IPS-15b (cell line): ENCODE measurements around the gene FLT3.

Experiments used
- H3K27me3 ChIP-seq: one replicate; pipeline ENCODE4 v1.6.1; 2013; ENCODE audit warnings: low read length; ENCODE audit not compliant: control insufficient read depth, insufficient read depth
- H3K36me3 ChIP-seq: one replicate; pipeline ENCODE4 v1.6.1; 2013; ENCODE audit warnings: low read length; ENCODE audit not compliant: control insufficient read depth, insufficient read depth
- H3K4me1 ChIP-seq: one replicate; pipeline ENCODE4 v1.6.1; 2013; ENCODE audit warnings: mild to moderate bottlenecking, low read length; ENCODE audit not compliant: control insufficient read depth, insufficient read depth
- H3K4me3 ChIP-seq: one replicate; pipeline ENCODE4 v1.5.1; 2013; ENCODE audit warnings: low read depth, low read length
- H3K9ac ChIP-seq: one replicate; pipeline ENCODE4 v1.6.1; 2013; ENCODE audit warnings: low read depth, mild to moderate bottlenecking, low read length
- H3K9me3 ChIP-seq: one replicate; pipeline ENCODE4 v1.6.1; 2013; ENCODE audit warnings: mild to moderate bottlenecking, low read length; ENCODE audit not compliant: control insufficient read depth, insufficient read depth

Gene FLT3

GRCh38 chr13:28055357-28055756 is 45.0 kb downstream of the FLT3 start:
- no peaks in the 10 kb centered on the region for H3K27me3 ChIP-seq
- H3K9ac ChIP-seq = no peak overlapping the region
- no peak overlapping the region for H3K4me3 ChIP-seq
- H3K9me3 ChIP-seq = no peaks in the 10 kb centered on the region
- H3K4me1 ChIP-seq = peaks cover 13% of the 10 kb centered on the region
- H3K36me3 ChIP-seq = no peaks in the 10 kb centered on the region

DNA sequence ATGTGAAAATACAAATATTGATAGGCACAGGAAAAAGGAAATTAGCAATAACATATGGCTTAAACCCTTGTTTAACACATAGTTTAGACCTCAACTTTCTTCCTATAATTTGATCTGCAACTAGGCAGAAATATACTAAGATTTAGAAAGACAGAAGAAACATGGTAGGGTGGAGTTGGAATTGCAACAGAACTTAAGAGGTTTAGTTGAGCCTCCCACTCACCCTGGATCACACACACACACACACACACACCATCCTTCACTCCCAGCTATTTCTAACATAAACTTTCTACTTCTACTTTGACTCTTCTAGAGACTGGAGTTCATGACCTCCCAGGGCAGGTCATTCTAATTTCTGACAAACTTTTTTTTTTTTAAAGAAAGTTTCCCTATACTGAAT is 47.4 kb downstream of the FLT3 start:
- Histone ChIP-seq H3K9ac (no peak overlapping the region), H3K4me1 (peaks cover 28% of the 10 kb centered on the region), H3K36me3 (no peaks in the 10 kb centered on the region), H3K9me3 (no peaks in the 10 kb centered on the region), H3K4me3 (no peak overlapping the region), H3K27me3 (no peaks in the 10 kb centered on the region)

DNA sequence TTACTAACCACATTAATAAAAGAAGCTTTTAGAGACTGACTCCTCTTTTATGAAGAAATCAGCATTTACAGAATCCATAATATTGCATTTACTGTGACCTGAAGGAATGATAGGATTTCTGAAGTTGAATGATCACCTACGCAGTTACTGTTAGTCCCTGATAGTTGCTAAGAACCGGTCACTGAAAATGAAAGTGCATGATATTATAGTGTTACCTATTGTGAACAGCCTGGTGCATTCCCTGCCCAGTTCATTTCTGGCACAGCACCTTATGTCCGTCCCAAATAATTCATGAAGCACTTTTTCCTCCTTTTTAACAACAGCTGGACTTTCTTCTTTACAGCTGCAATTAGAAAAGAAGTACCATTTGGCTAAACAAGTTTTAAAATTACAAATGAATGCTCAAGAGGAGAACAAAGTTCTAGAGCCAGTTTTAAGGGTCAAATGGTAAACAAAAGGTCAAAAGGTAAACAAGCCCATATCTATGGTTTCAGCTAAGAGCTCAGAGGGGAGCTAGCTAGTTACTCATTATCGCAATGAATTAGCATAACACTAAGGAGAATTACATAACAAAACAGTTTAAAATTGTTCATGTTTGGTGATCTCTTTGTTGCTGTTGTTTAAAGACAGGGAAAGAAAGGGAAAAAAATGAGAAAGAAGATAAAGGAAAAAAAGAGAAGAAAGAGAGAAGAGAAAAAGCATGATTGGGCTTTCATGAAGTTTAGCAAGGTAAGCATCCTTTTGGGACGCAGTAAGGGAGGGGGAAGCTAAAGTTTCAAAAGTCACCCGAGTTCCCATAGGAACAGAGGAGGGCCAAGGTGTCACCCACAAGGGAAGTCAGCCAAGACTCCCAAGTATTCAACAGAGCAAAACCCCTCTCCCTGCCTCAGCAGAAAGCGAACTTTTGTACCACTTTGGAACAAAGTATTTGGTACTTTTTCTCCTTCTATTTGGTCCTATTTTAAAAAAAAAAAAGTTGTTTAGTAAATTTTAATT is 50.2 kb downstream of the FLT3 start:
- Histone ChIP-seq H3K4me3 (no peak overlapping the region), H3K9ac (no peak overlapping the region)

DNA sequence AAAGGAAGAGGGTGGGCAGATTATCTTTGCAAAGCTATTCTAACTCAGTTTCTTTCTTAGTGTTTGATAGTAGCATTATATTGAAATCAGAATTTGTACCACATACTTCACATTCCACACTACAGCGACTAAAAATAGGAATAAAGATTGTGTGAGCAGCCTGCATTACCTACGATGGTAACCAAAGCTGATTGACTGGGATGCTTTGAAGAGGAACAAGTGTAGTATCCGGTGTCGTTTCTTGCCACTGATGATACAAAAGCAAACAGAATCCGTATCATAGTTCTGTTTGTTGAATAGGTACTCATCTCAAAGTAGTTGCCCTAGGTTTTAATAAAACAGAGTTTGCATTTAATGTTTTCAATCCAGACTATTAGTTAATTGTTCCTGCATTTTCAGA is 51.2 kb downstream of the FLT3 start:
- Histone ChIP-seq H3K9ac (no peak overlapping the region), H3K27me3 (no peaks in the 10 kb centered on the region), H3K9me3 (no peaks in the 10 kb centered on the region), H3K4me1 (peaks cover 22% of the 10 kb centered on the region), H3K36me3 (no peaks in the 10 kb centered on the region), H3K4me3 (no peak overlapping the region)

More for the DNA sequence above, 50.2 kb downstream of the FLT3 start:
- H3K4me1 ChIP-seq = peaks cover 22% of the 10 kb centered on the region
- H3K36me3 ChIP-seq = no peaks in the 10 kb centered on the region
- H3K9me3 ChIP-seq = no peaks in the 10 kb centered on the region
- no peaks in the 10 kb centered on the region for H3K27me3 ChIP-seq

GRCh38 chr13:28048768-28049167 is 51.6 kb downstream of the FLT3 start:
- H3K27me3 ChIP-seq = no peaks in the 10 kb centered on the region
- no peaks in the 10 kb centered on the region for H3K9me3 ChIP-seq
- no peak overlapping the region for H3K9ac ChIP-seq
- H3K36me3 ChIP-seq = no peaks in the 10 kb centered on the region
- H3K4me3 ChIP-seq = no peak overlapping the region
- peaks cover 22% of the 10 kb centered on the region for H3K4me1 ChIP-seq

GRCh38 chr13:28047757-28048388 is 52.5 kb downstream of the FLT3 start:
- no peak overlapping the region for H3K4me3 ChIP-seq
- H3K9ac ChIP-seq = no peak overlapping the region
- peaks cover 22% of the 10 kb centered on the region for H3K4me1 ChIP-seq
- no peaks in the 10 kb centered on the region for H3K27me3 ChIP-seq
- H3K9me3 ChIP-seq = no peaks in the 10 kb centered on the region
- no peaks in the 10 kb centered on the region for H3K36me3 ChIP-seq

DNA sequence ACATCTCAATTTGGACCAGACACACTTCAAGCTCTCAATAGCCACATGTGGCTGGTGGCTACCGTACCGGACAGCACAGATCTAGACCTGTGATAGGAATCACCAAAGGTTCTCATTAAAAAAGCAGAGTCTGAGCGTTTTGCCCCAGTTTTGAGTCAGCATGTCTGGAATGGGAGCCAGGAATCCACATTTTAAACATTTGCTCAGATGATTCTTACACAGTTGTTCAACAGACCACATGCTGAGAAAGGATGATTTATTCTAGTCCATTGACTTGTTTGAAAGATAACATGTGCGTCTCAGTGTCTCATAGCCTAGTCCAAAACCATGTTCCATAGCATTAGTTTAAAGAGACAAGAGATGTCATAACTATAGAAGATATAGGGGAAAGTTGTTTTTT is 53.4 kb downstream of the FLT3 start:
- Histone ChIP-seq H3K9ac (no peak overlapping the region), H3K9me3 (no peaks in the 10 kb centered on the region), H3K4me3 (no peak overlapping the region), H3K36me3 (no peaks in the 10 kb centered on the region), H3K4me1 (peaks cover 22% of the 10 kb centered on the region), H3K27me3 (no peaks in the 10 kb centered on the region)

DNA sequence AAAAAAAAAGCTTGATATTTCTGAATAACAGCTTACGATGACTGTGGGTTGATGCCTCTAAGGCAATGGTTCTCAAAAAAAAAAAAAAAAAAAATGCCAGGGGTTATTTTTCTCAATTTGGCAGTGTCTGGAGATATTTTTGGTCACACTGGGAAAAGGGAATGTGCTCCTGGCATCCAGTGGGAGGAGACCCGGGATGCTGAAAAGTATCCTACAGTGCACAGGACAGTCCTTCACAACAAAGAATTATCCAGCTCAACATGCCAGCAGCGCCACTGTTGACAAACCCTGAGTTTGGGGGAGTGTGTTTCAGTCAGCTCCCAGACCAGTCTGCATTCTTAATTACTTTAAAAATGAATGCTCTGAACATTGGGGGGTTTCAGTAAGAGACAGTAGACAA is 54.5 kb downstream of the FLT3 start:
- Histone ChIP-seq H3K9ac (no peak overlapping the region), H3K27me3 (no peaks in the 10 kb centered on the region), H3K9me3 (no peaks in the 10 kb centered on the region), H3K4me3 (no peak overlapping the region), H3K4me1 (peaks cover 20% of the 10 kb centered on the region), H3K36me3 (no peaks in the 10 kb centered on the region)

DNA sequence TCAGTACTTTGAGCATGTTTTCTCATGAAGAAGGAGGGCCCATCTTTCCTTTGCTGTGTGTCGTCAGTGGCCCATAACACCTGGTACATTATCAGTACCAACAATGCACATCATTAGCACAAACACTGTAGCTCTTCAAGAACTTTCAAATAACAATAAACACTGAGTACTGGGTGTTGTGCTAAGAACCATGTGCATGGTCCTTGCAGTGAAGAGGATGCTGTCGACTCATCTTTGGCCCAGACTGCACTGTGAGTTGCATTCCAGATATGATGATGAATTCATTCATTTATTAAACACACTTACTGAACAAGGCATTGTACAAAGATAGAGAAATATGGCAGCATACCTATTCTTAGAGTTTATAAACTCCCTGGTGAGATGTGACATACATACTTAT is 55.8 kb downstream of the FLT3 start:
- H3K27me3 ChIP-seq = no peaks in the 10 kb centered on the region
- H3K4me3 ChIP-seq = no peak overlapping the region
- peaks cover 10% of the 10 kb centered on the region for H3K4me1 ChIP-seq
- no peaks in the 10 kb centered on the region for H3K9me3 ChIP-seq
- no peaks in the 10 kb centered on the region for H3K36me3 ChIP-seq
- no peak overlapping the region for H3K9ac ChIP-seq

DNA sequence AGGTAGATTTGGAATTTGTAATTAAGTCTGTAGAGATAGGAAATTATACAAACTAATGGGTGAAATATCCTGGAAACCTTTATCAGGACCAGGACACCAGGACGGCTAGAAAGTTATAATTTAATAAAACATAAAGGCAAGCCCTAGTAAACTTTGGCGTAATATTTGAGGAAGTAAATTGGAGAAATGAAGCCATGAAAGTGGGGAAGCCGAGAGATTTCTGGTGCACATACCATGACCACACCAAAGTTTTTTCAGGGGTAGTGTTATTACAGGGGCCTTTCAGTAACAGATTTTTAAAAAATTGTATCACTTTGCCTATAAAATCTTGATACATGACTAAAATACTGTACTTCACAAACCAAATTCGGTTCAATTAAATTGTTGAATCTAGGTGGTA is 57.2 kb downstream of the FLT3 start:
- Histone ChIP-seq H3K27me3 (no peaks in the 10 kb centered on the region), H3K4me1 (no peaks in the 10 kb centered on the region), H3K4me3 (no peak overlapping the region), H3K9ac (no peak overlapping the region), H3K9me3 (no peaks in the 10 kb centered on the region), H3K36me3 (no peaks in the 10 kb centered on the region)

GRCh38 chr13:28041501-28041900 is 58.9 kb downstream of the FLT3 start:
- Histone ChIP-seq H3K4me3 (no peak overlapping the region), H3K9me3 (peaks cover 6% of the 10 kb centered on the region), H3K27me3 (no peaks in the 10 kb centered on the region), H3K9ac (no peak overlapping the region), H3K4me1 (no peaks in the 10 kb centered on the region), H3K36me3 (no peaks in the 10 kb centered on the region)

DNA sequence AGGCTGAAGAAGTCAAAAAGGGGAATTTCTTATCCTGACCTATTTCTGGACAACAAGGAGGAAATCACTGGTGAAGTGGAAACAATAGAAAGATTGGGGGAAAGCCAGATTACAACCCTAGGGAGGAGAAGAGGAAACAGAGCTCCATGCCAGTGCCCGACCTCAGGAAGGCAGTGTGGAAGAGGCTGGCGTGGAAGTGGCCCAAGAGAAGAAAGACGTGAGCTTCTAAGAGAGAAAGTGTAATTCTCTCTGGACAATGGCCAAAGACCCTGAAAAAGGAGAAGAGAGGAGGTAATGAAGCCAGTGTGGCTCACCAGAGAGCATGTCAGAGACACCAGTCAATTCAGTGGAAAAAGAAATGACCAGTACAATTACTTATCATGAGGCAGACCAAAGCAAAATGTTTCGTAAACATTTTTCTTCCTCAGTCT is 59.3 kb downstream of the FLT3 start:
- H3K36me3 ChIP-seq = no peaks in the 10 kb centered on the region
- H3K4me1 ChIP-seq = no peaks in the 10 kb centered on the region
- H3K27me3 ChIP-seq = no peaks in the 10 kb centered on the region
- H3K4me3 ChIP-seq = no peak overlapping the region
- no peak overlapping the region for H3K9ac ChIP-seq
- peaks cover 6% of the 10 kb centered on the region for H3K9me3 ChIP-seq
